ENCODE measurements around the gene MAD1L1.

DNA sequence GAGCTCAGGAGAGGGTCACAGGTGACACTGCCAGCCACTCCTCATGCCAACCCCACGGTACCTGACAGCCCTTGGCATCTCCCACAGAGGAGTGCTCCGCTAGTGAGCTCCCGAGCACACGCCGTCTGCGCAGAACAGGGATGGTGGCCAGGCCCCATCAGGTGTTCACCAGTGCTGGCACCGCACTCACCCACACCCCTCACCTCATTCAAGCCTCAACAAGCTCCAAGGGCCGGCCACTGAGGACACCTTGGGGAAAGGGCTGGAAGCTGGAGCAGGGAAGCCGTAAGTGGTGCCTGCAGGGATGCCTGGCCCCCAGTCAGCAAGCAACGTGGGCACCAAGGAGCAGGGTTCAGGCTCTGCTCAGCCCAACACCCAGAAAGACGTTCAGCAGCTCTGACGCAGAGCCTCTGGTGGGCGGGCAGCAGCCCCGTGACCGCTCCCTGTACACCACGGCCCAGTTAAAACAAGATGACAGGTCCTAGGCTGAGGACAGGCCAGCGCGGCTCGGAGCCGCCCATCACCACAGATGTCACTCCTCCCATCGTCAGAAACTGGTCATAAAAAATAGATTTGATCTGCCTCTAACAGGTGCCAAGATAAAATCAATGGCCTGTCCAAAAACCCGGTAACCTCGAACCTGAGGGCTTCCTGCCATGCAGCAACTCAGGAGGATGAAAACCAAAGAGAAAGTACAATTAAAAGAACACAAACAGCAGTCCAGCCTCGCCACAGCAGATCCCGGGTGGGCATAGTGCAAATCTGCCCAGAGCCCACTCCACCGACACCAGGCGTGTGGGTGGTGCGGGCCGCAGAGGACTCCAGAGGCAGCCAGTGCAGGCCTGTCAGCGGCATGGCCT lies 275.9 kb downstream of the MAD1L1 start:
- no peak for TF ChIP-seq EZH2 (IDR thresholded peaks at IDR 0.05; ENCODE audit: low read depth)
- TF ChIP-seq, protein P1, sequence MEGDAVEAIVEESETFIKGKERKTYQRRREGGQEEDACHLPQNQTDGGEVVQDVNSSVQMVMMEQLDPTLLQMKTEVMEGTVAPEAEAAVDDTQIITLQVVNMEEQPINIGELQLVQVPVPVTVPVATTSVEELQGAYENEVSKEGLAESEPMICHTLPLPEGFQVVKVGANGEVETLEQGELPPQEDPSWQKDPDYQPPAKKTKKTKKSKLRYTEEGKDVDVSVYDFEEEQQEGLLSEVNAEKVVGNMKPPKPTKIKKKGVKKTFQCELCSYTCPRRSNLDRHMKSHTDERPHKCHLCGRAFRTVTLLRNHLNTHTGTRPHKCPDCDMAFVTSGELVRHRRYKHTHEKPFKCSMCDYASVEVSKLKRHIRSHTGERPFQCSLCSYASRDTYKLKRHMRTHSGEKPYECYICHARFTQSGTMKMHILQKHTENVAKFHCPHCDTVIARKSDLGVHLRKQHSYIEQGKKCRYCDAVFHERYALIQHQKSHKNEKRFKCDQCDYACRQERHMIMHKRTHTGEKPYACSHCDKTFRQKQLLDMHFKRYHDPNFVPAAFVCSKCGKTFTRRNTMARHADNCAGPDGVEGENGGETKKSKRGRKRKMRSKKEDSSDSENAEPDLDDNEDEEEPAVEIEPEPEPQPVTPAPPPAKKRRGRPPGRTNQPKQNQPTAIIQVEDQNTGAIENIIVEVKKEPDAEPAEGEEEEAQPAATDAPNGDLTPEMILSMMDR (conservative IDR thresholded peaks at IDR 0.05): no peak

Data from PC-9 (cell line).